ENCODE data around the gene LUZP2.

DNA sequence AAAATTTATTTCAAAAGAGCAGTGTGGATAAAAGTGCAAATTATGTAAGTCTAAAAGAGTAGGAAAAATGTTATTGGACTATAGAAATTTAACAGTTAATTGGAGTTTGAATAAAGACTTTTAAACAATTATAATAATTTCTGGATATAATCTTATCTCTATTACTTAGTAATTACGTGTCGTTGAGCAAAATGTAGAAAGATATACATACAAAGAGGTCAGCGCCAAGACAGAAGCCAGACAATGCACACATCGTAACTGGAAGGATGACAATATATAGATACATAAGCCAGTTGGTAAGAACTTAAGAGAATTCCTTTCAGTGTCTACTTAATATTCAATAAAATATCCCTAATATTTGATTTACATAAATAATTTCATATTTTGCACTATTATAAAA is 157.0 kb downstream of the LUZP2 start:
- no peak for TF ChIP-seq POLR2A (IDR thresholded peaks at IDR 0.05)
- TF ChIP-seq CTCF (IDR thresholded peaks at IDR 0.05 in 8 of 11, conservative IDR thresholded peaks at IDR 0.05 in 3 of 11), result no peak
- no peak for TF ChIP-seq POLR2AphosphoS5 (IDR thresholded peaks at IDR 0.05)
